AG09319 (cell line): ENCODE measurements around the gene LRP2BP.

Experiments
- DNase-seq: peaks from one replicate; pipeline ENCODE4 v3.0.0-alpha.2; 2010; ENCODE audit warnings: low read depth; ENCODE audit errors: extremely low read depth
- CTCF ChIP-seq: IDR thresholded peaks from 2 replicates; pipeline ENCODE4 v1.5.1; 2011; ENCODE audit warnings: low read depth, mild to moderate bottlenecking, inconsistent platforms, low read length, moderate library complexity

Gene LRP2BP

GRCh38 chr4:185359767-185360446 is 35.8 kb downstream of the LRP2BP start:
- TF ChIP-seq CTCF: no peak
- no peak for DNase-seq

GRCh38 chr4:185358959-185359358 is 36.8 kb downstream of the LRP2BP start:
- no peak for DNase-seq
- no peak for TF ChIP-seq CTCF

GRCh38 chr4:185358514-185358913 is 37.2 kb downstream of the LRP2BP start:
- TF ChIP-seq CTCF: no peak
- DNase-seq: no peak

- no peak for DNase-seq
- TF ChIP-seq CTCF: no peak
Observed at GRCh38 chr4:185357733-185358440, 37.8 kb downstream of the LRP2BP start.

GRCh38 chr4:185357211-185357610 is 38.5 kb downstream of the LRP2BP start:
- TF ChIP-seq CTCF: no peak
- DNase-seq: no peak

GRCh38 chr4:185352741-185353140 is 43.0 kb downstream of the LRP2BP start:
- DNase-seq: no peak
- no peak for TF ChIP-seq CTCF

GRCh38 chr4:185352202-185352601 is 43.5 kb downstream of the LRP2BP start:
- TF ChIP-seq CTCF: no peak
- DNase-seq: no peak
